Adipose tissue (tissue), 3 donors: ENCODE measurements around the gene TFDP1. TPM values are rescaled to one million over a fixed set of nuclear protein-coding genes. Genes with fewer than 3 reads are reported as not detected.

Experiments
- H3K27ac ChIP-seq: one replicate; pipeline ENCODE4 v1.5.1; 2013; ENCODE audit warnings: low read depth, low read length
- WGBS, 3 donors: extraction: QIAGEN DNeasy Blood & Tissue Kit; methylation state at CpG; one replicate each; pipeline ENCODE4 v1.1.7; 2013; 5-methylcytosine and 5-hydroxymethylcytosine counted together
- polyA plus RNA-seq, 3 donors: library from polyadenylated mRNA; stranded (reverse); fragments of 200-250 nt; gene quantifications; one replicate each; pipeline ENCODE4 v1.2.3, GENCODE V29; 2013
- donor health status: healthy with polysubstance abuse.
- donor health status: Bipolar disorder and iron deficiency.
- donor health status: healthy.

The TFDP1 gene
- polyA plus RNA-seq, 3 donors = 10.5 to 64.2 (median 33.2) TPM

DNA sequence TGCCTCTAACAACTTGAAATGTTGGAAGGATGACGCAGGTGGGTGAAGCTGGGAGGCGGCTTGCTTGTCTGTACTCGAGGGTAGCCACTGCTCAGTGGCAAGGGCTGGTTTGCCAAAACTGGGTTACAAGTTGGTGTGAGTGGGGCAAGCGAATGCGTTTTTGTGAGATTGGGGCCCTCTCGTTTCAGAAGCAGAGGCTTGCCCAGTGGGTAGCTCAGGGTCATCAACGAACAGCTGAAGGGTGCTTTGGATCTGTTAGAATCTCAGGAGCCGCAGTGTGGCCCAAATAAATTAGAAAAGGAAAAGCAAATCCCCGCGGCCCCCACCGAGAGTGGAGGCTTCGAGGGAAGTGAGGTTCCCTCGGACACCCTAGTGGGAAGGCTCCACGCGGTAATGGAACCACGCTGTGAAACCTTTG, 66.2 kb downstream of the TFDP1 start:
- no peak overlapping the region for H3K27ac ChIP-seq

DNA sequence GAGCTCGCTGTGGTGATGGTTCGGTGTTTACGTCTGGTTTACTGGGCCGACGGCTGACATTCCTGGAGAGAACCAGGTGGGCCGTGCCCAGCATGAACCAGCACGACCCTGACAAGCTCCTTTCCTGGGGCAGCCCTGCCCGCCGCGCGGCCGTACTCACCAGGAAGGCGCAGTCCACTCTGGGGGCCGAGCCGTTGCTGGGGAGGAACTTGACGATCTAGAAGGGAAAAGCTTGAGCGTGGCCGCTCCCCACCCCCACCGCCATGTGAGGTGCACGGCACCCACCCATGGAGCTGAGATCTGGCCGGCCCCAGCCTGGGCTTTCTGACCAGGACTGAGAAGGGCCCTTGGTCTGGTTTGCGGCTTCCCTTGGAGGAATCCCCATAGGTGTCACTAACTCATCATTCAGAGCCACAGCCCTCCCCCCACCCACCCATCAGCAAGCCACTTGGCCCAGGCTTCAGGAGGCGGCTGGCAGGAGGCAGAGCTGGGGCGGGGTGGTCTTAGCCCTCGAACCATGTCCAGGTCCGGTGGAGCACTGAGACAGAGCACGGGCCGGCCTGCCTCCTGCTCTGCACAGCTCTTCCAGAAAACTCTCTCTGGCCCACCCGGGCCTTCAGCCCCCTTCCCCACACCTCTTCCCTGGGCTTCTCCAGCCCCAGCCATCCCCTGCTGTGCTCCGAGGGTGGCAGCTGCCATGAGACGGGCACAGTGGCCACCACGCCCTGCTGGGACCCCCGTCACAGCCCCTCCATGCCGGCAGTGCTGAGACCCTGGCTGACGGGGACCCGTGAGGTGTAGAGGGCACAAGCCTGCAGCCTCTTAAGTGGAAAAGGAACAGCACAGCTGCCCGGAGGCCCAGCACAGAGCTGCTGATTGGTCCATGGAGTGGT, 67.2 kb downstream of the TFDP1 start:
- no peak overlapping the region for H3K27ac ChIP-seq
- 94% methylated on average over 37 of the region's 37 CpGs for WGBS, 3 donors

More for the DNA sequence above, 66.2 kb downstream of the TFDP1 start:
- WGBS, 3 donors = 89 to 96% (median 95%) methylated on average over 16 of the region's 16 CpGs

DNA sequence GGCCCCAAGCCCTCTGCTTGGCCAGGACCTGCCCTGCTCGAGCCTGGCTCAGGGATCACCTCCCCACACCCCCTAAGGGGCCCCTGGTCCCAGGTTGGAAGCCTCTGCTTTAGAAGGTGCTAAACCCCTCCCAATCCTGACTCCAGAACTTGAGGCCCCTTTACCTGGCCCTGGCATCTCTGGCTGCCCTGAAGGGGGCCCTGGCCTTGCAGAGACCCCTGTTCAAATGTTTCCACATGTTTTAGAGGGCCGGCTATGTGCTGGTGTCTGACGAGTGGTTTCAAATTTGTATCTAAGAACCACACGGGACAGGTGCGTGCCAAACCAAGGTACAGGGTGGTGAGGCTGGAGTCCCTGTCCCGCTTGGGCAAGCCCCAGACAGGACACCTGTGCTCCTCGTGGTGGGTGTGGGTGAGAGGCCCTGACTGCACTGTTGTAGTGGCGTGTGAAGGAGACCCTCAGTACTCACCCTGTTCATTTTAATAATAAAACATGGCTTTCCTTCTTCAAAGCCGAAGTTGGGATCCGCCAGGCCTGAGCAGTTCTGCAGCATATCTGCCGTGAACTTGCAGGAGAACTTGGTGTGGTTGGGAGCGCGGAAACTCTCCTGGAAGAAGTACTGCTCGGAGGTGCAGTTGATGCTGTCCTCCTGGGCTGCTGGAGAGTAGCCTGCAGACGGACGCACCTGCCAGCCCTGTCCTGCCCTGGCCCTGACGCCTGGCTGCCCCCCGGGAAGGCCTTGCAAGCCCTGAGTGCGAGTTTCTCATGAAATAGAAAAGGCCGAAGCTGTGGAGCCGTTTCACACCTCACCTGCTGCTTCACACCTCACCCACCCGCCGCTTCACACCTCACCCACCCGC, 68.1 kb downstream of the TFDP1 start:
- no peak overlapping the region for H3K27ac ChIP-seq
- 92 to 93% (median 92%) methylated on average over 24 of the region's 24 CpGs for WGBS, 3 donors

DNA sequence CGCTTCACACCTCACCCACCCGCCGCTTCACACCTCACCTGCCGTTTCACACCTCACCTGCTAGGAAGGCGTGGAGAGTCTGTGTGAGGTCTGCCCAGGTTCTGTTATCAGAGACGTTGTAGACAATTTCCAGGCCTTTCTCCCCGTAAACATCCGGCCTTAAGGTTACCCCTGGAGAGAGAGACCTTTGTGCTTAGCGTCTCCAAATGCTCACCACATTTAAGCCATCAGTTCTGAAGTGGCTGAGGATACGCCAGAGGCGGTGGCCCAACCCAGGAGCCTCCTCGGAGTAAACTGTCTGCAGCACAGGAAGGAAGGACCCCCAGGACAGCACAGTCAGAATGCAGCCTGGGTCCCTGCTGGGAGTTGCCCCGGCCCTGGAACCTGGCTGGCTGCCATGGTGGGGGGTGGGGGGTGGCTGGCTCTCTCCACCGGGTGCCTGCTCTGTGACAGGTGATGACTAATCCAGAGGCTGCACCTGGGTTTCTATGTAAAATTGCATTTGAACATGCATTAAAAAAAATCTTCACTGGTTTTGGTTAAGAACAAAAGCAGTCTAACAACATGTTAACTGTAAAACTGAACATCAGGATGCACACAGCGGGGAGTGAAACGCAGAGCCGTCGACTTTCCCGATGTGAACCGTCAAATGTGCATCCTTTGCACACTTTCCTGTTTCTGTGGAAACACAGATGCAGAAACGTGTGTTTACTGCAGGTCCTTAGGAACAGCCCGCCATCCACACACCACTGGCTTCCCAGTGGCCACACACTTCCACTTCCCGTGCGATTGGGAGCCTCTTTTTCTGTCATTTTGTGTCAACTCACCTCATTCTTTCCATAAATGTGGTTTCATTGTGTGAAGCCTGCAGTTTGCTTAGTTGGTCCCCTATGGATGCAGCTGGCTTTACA, 69.0 kb downstream of the TFDP1 start:
- H3K27ac ChIP-seq = no peak overlapping the region
- WGBS, 3 donors = 49 to 75% (median 61%) methylated on average over 24 of the region's 24 CpGs

DNA sequence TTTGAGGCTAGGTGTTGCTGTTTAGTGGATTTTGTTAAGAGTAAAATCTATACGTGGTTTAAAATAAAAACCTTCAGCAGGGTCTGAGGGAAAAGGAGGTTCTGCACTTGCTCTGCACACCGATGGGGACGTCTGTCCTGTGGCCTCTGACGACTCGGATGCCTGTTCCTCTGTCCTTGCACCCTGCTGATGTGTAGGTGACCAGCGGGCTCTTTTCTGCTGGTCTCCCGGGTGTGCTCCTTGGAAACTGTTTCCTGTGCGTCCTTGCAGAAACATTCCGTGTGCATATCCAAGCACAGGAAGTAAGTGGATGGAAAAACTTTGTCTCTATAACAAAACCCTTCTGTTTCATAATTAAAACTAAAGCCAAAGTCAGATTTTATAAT, 69.6 kb downstream of the TFDP1 start:
- 60 to 80% (median 67%) methylated on average over 9 of the region's 9 CpGs for WGBS, 3 donors
- no peak overlapping the region for H3K27ac ChIP-seq

DNA sequence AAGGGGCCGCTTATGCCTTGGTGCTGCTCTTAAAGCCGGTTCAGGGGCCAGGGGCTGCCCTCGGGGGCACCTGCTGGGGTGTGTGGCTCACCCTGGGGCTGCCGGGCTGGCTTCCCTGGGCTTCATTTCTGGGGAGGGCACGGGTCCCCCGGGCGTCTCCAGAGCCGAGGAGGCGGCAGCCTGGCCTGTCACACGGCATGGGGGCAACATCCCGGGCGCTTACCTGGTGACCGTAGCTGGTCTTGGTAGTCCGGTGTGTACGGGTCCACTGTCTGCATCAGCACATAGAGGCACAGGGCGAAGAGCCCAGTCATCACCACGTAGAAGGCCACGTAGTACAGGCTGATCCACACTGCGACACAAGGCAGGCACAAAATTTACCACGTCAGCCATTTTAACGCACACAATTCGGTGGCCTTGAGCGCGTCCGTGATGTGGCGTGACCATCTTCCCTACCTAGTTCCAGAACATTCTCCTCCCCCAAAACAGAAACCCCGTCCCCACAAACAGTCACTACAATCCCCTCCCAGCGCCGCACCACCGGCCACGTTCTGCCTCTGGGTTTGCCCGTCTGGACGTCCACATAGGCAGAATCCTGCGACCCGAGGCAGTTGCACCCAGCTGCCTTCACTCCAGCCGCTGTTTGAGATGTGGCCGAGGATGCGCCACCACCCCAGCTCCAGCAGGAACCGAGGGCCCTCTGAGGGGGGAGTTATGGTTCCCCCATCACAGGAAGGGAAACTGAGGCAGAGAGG, 70.2 kb downstream of the TFDP1 start:
- WGBS, 3 donors = 88 to 90% (median 89%) methylated on average over 39 of the region's 39 CpGs
- H3K27ac ChIP-seq = no peak overlapping the region

DNA sequence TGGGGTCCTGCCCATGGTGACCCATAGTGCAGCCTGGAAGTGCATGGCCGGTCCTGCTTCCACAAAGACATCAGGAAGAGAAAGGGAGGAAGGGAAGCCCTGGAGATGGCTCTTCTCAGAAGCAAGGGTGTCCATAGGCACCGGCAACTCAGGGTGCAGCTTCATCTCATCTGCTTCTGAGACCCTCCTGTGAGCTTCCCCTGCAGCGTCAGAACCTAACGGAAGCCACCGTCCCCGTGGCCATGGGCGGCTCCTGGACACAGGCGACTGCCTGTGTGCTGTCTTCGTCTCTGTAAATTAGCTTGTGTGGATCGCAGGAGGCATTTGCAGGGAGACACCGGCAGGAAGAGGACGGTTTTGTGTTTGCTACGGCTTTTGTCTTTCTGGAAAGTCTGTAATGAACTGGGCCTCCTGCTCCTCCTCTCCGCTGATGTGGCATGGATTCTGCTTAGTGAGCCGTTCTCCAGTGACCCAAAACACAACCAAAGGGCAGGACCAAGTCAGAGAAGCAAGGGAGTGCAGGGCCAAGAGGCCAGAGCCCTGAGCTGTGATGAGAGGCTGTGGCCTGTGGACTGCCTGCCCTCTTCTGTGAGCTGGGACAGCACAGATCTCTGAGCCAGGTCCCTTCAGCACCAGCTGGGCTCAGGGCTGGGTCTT, 70.9 kb downstream of the TFDP1 start:
- WGBS, 3 donors = 82 to 86% (median 86%) methylated on average over 15 of the region's 15 CpGs
- H3K27ac ChIP-seq = no peak overlapping the region

DNA sequence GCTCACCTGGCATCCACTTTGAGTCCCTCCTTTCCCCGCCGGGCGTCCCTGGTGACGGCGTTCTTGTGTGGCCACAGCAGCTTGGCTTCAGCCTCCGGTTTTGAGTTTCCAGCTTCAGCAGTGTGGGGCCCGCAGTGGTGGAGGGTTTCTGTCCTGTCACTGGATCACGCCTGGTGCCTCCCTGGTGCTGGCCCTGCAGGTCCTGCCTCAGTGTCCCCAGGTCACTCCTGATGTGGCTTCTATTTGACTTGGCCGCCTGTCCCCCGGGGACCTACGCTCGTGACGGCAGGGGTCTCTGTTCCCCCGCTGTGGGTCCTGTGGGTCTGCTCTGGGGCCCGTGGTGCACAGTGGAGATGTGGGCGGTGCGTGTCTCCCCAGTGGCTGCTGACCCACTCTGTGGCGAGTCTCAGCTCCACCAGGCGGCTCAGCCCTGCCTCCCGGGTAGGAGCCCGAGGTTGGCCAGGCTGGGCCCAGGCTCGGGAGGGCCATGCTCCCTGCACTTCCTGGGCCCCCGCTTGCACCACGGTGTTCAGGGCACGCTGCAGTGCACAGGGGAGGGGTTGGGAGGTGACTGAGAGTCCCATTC, 71.5 kb downstream of the TFDP1 start:
- whole genome bisulfite sequencing, 3 donors = 85 to 92% (median 91%) methylated on average over 24 to 25 of the region's 25 CpGs
- H3K27ac ChIP-seq = no peak overlapping the region

DNA sequence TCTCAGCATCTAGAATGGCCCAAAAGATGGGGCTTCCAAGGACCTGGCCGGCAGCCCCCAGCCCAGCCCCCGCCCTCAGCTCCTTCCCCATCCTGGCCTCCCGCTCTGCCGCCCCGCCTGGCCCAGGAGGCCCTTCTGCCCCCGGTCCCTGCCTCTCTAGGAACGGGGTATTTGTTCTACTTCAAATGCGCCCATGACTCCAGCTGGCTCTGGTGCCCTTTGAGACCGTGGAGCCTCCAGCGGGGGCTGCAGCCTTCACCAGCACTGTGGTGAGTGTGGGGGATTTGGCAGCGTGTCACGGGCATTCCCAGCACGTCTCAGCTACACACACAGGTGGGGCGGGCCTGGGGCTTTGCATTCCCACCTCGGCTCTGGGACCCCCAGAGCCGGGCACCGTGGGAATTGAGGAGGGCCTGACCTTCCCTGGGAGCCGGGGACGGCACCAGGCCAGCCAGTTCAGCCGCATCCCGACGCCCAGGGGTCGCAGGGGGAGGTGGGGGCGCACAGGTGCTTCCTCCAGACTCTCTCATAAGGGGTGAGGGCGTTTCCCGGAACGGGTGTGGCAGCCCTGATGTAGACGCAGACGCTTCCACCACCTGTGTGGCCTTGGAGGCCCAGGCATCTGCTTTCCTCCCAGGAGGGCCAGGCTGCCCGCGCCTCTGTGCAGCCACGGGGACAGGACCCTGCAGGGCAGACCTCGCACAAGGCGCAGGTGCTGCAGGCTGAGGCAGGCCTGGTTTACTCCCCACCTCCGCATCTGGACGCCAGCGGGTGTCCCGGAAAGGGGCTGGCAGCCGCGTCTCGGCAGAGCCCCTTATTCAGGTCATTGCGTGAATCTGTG, 72.5 kb downstream of the TFDP1 start:
- H3K27ac ChIP-seq = no peak overlapping the region
- 75 to 78% (median 77%) methylated on average over 42 of the region's 42 CpGs for WGBS, 3 donors

DNA sequence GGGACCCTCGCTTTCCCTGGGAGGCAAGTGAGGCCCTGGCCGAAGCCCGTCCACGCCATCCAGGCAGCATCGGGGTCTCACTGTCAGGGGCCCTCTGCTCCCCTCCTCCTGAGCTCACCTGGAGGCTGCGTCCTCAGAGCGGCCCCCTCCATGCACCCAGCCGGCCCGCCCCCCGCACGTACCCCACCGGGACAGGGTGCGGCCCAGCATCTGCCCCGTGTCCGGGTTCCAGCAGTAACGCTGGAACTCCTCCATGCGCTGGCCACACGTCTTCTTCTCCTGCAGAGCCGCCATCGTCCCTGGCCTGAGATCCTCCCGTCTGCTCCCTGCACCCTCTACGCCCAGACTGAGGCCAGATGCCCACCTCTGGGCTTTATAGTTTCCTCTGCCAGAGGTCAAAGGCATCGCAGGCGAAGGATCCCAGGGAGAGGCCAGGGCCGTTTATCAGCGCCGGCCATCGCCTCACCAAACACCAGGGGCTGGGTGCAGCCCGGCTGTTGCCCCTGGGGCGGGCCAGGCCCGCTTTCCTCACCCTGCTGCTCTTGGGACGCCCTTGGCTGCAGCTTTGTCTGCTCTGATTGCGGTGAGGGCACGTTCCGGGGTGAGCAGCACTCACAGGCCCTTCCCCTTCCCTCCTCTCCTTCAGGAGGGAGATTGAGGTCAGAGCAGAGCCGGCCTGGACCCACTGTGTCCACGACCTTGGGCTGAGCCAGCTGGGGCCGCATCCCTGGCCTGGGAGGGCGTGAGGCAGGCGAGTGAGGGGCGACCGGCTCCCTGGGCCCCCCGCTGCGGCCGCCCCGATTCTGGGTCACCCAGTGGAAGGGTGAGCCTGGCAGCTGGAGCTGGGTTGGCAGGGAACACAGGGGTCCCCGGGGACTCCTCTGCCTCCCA, 73.5 kb downstream of the TFDP1 start, which contains the start of gene ATP4B:
Gene ATP4B (minus strand): TSS at position 348 of the 891 bp plus-strand sequence. CDS start 54 bp downstream, at position 294.
- WGBS, 3 donors = 76 to 88% (median 84%) methylated on average over 40 to 47 of the region's 47 CpGs
- no peak within 1 kb of the TSS for H3K27ac ChIP-seq

DNA sequence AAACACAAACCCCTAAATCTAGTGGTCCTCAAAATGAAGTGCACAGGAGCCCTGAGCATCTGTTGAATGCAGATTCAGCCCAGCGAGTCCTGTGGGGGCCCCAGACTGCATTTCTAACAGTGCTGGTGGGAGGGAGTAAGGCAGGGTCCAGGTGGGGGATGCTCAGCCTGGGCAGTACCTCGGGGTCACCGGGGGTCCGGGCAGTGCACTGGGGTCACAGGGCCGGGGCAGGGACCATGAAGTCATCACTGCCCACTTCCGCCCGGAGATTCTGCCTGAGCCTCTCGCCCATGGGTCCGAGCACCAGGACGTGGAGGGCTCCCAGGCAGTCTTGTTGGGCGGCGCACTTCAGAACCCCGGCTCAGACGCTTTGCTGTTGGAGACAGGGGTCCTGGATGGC, 74.3 kb downstream of the TFDP1 start:
- WGBS, 3 donors = 77 to 82% (median 81%) methylated on average over 13 to 14 of the region's 14 CpGs
- H3K27ac ChIP-seq = no peak overlapping the region

DNA sequence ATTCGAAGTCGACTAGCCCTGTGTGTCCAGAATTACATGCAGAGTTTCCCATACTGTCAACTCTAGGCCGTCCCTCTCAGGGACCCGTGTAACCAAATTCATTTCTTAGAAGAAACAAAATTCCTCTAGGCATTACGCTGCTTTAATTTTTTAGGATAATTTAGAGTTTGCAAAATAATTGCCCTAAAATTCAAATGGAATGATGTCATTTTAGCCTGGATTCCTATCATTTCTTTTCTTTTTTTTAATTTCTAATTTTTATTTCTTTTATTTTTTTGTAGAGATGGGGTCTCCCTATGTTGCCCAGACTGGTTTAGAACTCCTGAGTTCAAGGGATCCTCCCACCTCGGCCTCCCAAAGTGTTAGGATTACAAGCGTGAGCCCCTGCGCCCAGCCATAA, 74.8 kb downstream of the TFDP1 start:
- H3K27ac ChIP-seq = no peak overlapping the region
- 92 to 96% (median 93%) methylated on average over 8 of the region's 8 CpGs for WGBS, 3 donors

DNA sequence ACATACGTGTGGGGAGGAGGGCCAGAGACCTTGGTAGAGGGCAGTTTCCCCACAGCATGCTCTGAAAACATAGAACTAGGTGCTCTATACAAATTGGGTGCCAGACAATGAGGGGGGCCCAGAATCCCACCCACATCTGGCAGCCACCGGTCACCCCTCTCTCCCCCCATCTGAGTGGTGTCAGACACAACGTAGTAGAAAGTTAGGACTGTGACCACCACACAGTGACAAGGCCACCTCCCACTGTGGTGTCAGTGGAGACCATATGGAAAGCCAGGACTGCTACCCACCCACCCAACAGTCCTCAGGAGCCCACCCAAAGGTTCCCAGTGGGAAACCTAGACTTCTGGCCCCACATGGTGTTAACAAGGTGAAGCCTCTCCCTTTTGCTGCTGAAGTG, 75.5 kb downstream of the TFDP1 start:
- H3K27ac ChIP-seq = no peak overlapping the region
- 76 to 90% (median 89%) methylated on average over 3 of the region's 3 CpGs for WGBS, 3 donors

DNA sequence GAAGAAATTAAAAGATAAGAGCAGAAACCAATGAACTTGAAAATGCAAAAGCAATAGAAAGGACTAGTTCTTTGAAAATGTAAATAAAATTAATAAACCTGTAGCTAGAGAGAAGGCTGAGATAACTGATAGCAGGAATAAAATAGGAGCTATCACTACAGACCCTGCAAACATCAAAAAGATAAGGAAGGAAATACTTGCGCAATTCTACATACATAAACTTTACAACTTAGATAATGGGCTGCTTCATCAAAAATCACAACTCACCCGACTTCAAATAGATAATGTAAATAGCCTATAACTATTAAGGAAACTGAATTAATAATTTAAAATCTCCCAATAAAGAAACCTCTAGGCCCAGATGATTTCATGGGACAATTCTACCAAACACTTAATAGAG, 77.0 kb downstream of the TFDP1 start:
- 69 to 89% (median 84%) methylated on average over 2 of the region's 2 CpGs for WGBS, 3 donors
- no peak overlapping the region for H3K27ac ChIP-seq

DNA sequence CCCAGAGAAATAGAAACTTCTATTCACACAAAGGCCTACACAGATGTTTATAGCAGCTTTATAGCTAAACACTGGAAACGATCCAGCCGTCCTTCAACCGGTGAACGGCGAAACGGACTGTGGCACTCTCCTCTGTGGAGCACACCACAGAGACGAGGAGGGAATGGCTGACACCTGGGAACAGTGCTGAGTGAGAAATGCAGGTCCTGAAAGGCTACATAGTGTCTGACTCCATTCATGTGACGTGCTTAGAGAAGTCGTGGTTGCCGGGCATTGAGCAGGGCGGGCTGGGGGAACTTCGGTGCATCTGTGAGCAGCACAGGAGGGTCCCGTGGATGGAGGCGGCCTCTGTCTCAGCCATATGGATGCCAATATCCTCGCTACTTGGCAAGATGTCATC, 79.4 kb downstream of the TFDP1 start:
- 66 to 77% (median 72%) methylated on average over 15 of the region's 15 CpGs for WGBS, 3 donors
- H3K27ac ChIP-seq = no peak overlapping the region
